DMS79 treated with DMSO at 0.1 percent for 48 hours (cell line): ENCODE measurements around the gene MRPS11.
A peak's percentile ranks its signal among the peaks of the same experiment; 100 is the strongest.
"Not testable (repeated sequence)": the region's sequence is repeated elsewhere in the genome, so short reads cannot be mapped to it uniquely, and the experiment has no call there.

Source experiments
- DNase-seq: peaks from one replicate; lab custom pipeline; 2025; lab: John Stamatoyannopoulos, UW

MRPS11 gene

GRCh38 chr15:88467073-88467934, at the start of gene MRPS11, which contains the start of gene MRPL46:
TSS of gene MRPS11 (plus strand) at chr15:88467708. CDS start at chr15:88467718, 10 bp downstream.
TSS of gene MRPL46 (minus strand) at chr15:88467388. CDS start at chr15:88467377, 11 bp downstream.
- peak; percentile 64 for DNase-seq

- DNase-seq: no peak
Observed at GRCh38 chr15:88419830-88420229, 47.7 kb upstream of the MRPS11 start.

GRCh38 chr15:88423331-88423730, 44.2 kb upstream of the MRPS11 start:
- no peak for DNase-seq

- no peak for DNase-seq
Observed at GRCh38 chr15:88426304-88426703, 41.2 kb upstream of the MRPS11 start.

GRCh38 chr15:88428053-88428452, 39.5 kb upstream of the MRPS11 start:
- no peak for DNase-seq

- no peak for DNase-seq
Observed at GRCh38 chr15:88428805-88429605, 38.5 kb upstream of the MRPS11 start.

GRCh38 chr15:88430051-88430450, 37.5 kb upstream of the MRPS11 start:
- DNase-seq: no peak

- no peak for DNase-seq
Observed at GRCh38 chr15:88431441-88431840, 36.1 kb upstream of the MRPS11 start.

GRCh38 chr15:88433046-88433685, 34.3 kb upstream of the MRPS11 start:
- DNase-seq: no peak

GRCh38 chr15:88434106-88434505, 33.4 kb upstream of the MRPS11 start:
- not testable (repeated sequence) for DNase-seq

- no peak for DNase-seq
Observed at GRCh38 chr15:88438181-88438580, 29.3 kb upstream of the MRPS11 start.

- DNase-seq: no peak
Observed at GRCh38 chr15:88440021-88440420, 27.5 kb upstream of the MRPS11 start.

GRCh38 chr15:88441076-88441730, 26.3 kb upstream of the MRPS11 start:
- no peak for DNase-seq

- no peak for DNase-seq
Observed at GRCh38 chr15:88447206-88447605, 20.3 kb upstream of the MRPS11 start.

GRCh38 chr15:88447741-88448140, 19.8 kb upstream of the MRPS11 start:
- DNase-seq: no peak

GRCh38 chr15:88448991-88449461, 18.5 kb upstream of the MRPS11 start:
- DNase-seq: no peak

- DNase-seq: no peak
Observed at GRCh38 chr15:88449581-88449980, 17.9 kb upstream of the MRPS11 start.

GRCh38 chr15:88450125-88450798, 17.2 kb upstream of the MRPS11 start:
- DNase-seq: peak; percentile 48

- no peak for DNase-seq
Observed at GRCh38 chr15:88453651-88454050, 13.9 kb upstream of the MRPS11 start.

- no peak for DNase-seq
Observed at GRCh38 chr15:88454236-88454635, 13.3 kb upstream of the MRPS11 start.
